Thyroid gland (tissue), 4 donors: ENCODE data around the gene ZNF20. TPM values are rescaled to one million over a fixed set of nuclear protein-coding genes. Genes with fewer than 3 reads are reported as not detected.
A peak's percentile ranks its signal among the peaks of the same experiment; 100 is the strongest.
"Not testable (repeated sequence)": the region's sequence is repeated elsewhere in the genome, so short reads cannot be mapped to it uniquely, and the experiment has no call there.

Source experiments
- DNase-seq, 2 donors: peaks; one replicate each; pipeline ENCODE4 v3.0.0-alpha.2; 2019
- H3K27ac ChIP-seq, 3 donors: fragments of 200-600 bp; sonication (generic); 1 replicate in 2 of 3; 2 replicates in 1 of 3; pipeline ENCODE4 v1.5.1; 2016 to 2019; ENCODE audit warnings: mild to moderate bottlenecking in 1 of 3, moderate library complexity in 1 of 3
- H3K27me3 ChIP-seq: fragments of 200-600 bp; sonication (generic); one replicate; pipeline ENCODE4 v1.5.1; 2019
- H3K36me3 ChIP-seq, 2 donors: fragments of 200-600 bp; sonication (generic); one replicate each; pipeline ENCODE4 v1.5.1; 2016 to 2019
- H3K4me1 ChIP-seq, 2 donors: fragments of 200-600 bp; sonication (generic); one replicate each; pipeline ENCODE4 v1.5.1; 2017 to 2019
- H3K4me3 ChIP-seq, 3 donors: fragments of 200-600 bp; sonication (generic); replicated peaks in 1 of 3; 1 replicate in 2 of 3; 2 replicates in 1 of 3; pipeline ENCODE4 v1.5.1; 2016; ENCODE audit warnings: mild to moderate bottlenecking in 1 of 3
- H3K9me3 ChIP-seq: fragments of 200-600 bp; sonication (generic); one replicate; pipeline ENCODE4 v1.5.1; 2017
- CTCF ChIP-seq, 6 experiments: fragments of 200-600 bp in 3 of 6; fragments of 450-650 bp in 3 of 6; sonication (generic) in 3 of 6; IDR thresholded peaks; one replicate each; pipeline ENCODE4 v1.5.1; 2016 to 2019; ENCODE audit warnings: antibody characterized with exemption in 6 of 6, mild to moderate bottlenecking in 2 of 6, inconsistent platforms in 1 of 6, moderate library complexity in 1 of 6
- POLR2A ChIP-seq, 2 donors: fragments of 450-650 bp; IDR thresholded peaks; one replicate each; pipeline ENCODE4 v1.6.1; 2017; ENCODE audit warnings: antibody characterized with exemption in 2 of 2, mild to moderate bottlenecking in 2 of 2, moderate library complexity in 1 of 2
- WGBS, 2 donors: methylation state at CpG; one replicate each; pipeline ENCODE4 v1.1.5; 2017; 5-methylcytosine and 5-hydroxymethylcytosine counted together
- intact Hi-C: fragments of 100-400 bp; cut with DNase I; formaldehyde crosslinking; loops from one replicate; pipeline ENCODE4 v1.15.1; 2023
- small RNA-seq: library from RNA; depleted of rRNA; stranded (forward); fragments of <200 nt; gene quantifications from one replicate; pipeline ENCODE3, GENCODE V24; 2016
- total RNA-seq, 4 donors: library from RNA; depleted of rRNA; stranded (reverse); fragments of >200 nt; gene quantifications; one replicate each; pipeline ENCODE4 v1.2.3, GENCODE V29; 2016

ZNF20 gene
- total RNA-seq, 4 donors from 2014 or later: 5.2 to 7.5 (median 6.2) TPM

- Histone ChIP-seq H3K9me3 (no peaks in the 10 kb centered on the region), H3K4me3 (no peak overlapping the region), H3K27me3 (no peaks in the 10 kb centered on the region), H3K4me1 (peaks cover 0 to 9% of the 10 kb centered on the region in 2 donors), H3K36me3 (no peaks in the 10 kb centered on the region), H3K27ac (no peak overlapping the region)
- WGBS, 2 donors: 46% methylated on average over 5 of the region's 5 CpGs
- peak; percentile 61 to 67 for DNase-seq
- TF ChIP-seq POLR2A (IDR thresholded peaks at IDR 0.05): no peak
- peak in 5 of 6 experiments; percentile 21 to 64 (median 43) for TF ChIP-seq CTCF (IDR thresholded peaks at IDR 0.05)
- intact Hi-C loops: no loop called here
Observed at GRCh38 chr19:12090807-12091206, 49.3 kb downstream of the ZNF20 start.

DNA sequence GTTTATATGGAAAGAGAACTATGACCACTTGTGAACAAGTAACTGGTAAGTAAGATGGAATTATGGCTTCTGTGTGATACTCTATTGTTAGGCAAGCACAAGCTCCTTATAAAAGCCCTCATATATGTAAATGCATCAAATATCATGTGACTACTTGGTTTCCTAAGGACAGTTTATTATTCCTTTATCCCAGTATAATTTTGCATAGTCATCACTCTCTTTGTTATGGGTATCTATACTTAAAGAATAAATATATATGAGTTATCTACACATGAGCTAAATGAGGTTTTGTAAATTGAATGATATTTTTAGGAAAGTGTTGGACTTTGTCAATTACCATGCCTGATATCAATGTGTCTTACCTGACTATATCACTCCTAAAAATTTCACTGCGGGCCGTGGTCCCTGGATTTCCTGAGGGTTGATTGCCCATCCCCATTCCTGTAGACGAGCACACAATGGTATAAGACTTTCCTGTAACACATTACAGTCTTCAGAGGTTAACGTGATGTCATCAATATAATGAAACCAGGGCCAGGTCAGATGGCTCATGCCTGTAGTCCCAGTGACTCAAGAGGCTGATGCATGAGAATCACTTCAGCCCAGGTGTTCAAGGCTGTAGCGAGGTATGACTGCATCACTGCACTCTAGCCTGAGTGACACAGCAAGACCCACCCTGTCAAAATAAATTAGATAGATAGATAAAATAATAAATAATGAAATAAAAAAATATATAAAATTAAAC lies 54.9 kb downstream of the ZNF20 start:
- intact Hi-C loops: no loop called here
- H3K9me3 ChIP-seq: no peaks in the 10 kb centered on the region
- no peak overlapping the region for H3K27ac ChIP-seq
- WGBS, 2 donors: 93% methylated on average over 5 of the region's 5 CpGs
- H3K36me3 ChIP-seq: no peaks in the 10 kb centered on the region
- no peak for DNase-seq
- TF ChIP-seq CTCF (IDR thresholded peaks at IDR 0.05): no peak
- no peak for TF ChIP-seq POLR2A (IDR thresholded peaks at IDR 0.05)
- H3K27me3 ChIP-seq: no peaks in the 10 kb centered on the region
- no peak overlapping the region for H3K4me3 ChIP-seq
- no peaks in the 10 kb centered on the region for H3K4me1 ChIP-seq

DNA sequence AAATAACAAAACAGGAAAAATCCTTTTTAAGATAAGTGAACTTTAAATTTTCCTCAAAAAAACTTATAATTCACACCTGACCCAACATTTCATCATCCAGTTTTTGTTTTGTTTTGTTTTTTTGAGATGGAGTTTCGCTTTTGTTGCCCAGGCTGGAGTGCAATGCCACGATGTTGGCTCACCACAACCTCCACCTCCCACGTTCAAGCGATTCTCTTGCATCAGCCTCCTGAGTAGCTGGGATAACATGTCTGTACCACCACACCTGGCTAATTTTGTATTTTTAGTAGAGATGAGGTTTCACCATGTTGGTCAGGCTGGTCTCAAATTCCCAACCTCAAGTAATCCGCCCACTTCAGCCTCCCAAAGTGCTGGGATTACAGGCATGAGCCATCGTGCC lies 56.8 kb downstream of the ZNF20 start:
- intact Hi-C loops, H3K27me3 ChIP-seq, H3K27ac ChIP-seq, H3K4me1 ChIP-seq, H3K36me3 ChIP-seq, H3K9me3 ChIP-seq, DNase-seq, H3K4me3 ChIP-seq: not testable (repeated sequence)
- WGBS, 2 donors: 95% methylated on average over 6 of the region's 6 CpGs

Small RNA genes lying within 50 kb of the gene (small RNA-seq; reads per million reads assigned to genes)
- gene RF00019 (not detected), gene RNA5SP467 (not detected)

Other genes with a start within 250 kb of the ZNF20 start
- 10 to 100 TPM; 10.9 to 23.1 (median 16.0) TPM for gene ZNF700, start 215.2 kb downstream of the ZNF20 start, total RNA-seq
- 10 to 100 TPM in 2 of 4 donors, 1 to 10 TPM in 2; 7.4 to 14.4 (median 10.3) TPM for gene ZNF763, start 175.3 kb downstream of the ZNF20 start, total RNA-seq
- gene ZNF433, start 104.7 kb downstream of the ZNF20 start, total RNA-seq: 10 to 100 TPM in 3 of 4 donors, 1 to 10 TPM in 1; 8.9 to 21.8 (median 12.6) TPM
- under 1 TPM; 0.22 to 0.67 (median 0.33) TPM for gene ZNF878, start 87.4 kb downstream of the ZNF20 start, total RNA-seq
- 10 to 100 TPM; 16.4 to 25.6 (median 21.0) TPM for gene ZNF844, start 75.6 kb downstream of the ZNF20 start, total RNA-seq
- 10 to 100 TPM in 3 of 4 donors, 1 to 10 TPM in 1; 5.5 to 12.2 (median 11.5) TPM for gene ZNF625, start 16.4 kb upstream of the ZNF20 start, total RNA-seq
- 10 to 100 TPM; 17.6 to 30.2 (median 19.1) TPM for gene ZNF136, start 22.7 kb upstream of the ZNF20 start, total RNA-seq
- gene ZNF44, start 154.5 kb upstream of the ZNF20 start, total RNA-seq: 10 to 100 TPM; 13.7 to 24.6 (median 19.2) TPM
- 10 to 100 TPM in 3 of 4 donors, 1 to 10 TPM in 1; 9.9 to 13.7 (median 11.7) TPM for gene ZNF563, start 193.3 kb upstream of the ZNF20 start, total RNA-seq
- 1 to 10 TPM; 3.4 to 6.3 (median 4.3) TPM for gene ZNF442, start 225.3 kb upstream of the ZNF20 start, total RNA-seq